GM18517 (cell line): ENCODE measurements around the gene AMY1C.
A peak's percentile ranks its signal among the peaks of the same experiment; 100 is the strongest.
"Not testable (repeated sequence)": the region's sequence is repeated elsewhere in the genome, so short reads cannot be mapped to it uniquely, and the experiment has no call there.

Experiments used
- ATAC-seq: cut with Tn5 transposase; IDR thresholded peaks from one replicate; pipeline ENCODE4 v1.9.1; 2021; ENCODE audit warnings: mild to moderate bottlenecking, moderate library complexity; ENCODE audit not compliant: unreplicated experiment

Gene AMY1C

DNA sequence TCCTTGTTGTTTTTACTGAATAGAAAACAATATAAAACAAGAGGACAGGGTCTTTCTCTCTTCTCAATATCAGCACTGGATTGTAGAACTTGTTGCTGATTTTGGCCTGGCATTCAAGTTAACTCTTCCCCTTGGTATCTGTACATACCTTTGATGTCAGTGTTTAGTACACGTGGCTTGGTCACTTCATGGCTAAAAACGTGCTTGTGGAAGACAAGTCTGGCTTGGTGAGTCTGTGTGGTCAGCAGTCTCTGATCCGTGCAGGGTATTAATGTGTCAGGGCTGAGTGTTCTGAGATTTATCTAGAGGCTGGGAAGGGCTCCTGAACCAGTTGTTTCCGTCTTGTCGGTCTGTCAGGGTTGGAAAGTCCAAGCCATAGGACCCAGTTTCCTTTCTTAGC lies at the start of gene AMY1C:
Gene AMY1C, plus strand, starts transcription at position 301 of the 400 bp plus-strand sequence. CDS start 572 bp downstream, outside the sequence.
- not testable (repeated sequence) for ATAC-seq

DNA sequence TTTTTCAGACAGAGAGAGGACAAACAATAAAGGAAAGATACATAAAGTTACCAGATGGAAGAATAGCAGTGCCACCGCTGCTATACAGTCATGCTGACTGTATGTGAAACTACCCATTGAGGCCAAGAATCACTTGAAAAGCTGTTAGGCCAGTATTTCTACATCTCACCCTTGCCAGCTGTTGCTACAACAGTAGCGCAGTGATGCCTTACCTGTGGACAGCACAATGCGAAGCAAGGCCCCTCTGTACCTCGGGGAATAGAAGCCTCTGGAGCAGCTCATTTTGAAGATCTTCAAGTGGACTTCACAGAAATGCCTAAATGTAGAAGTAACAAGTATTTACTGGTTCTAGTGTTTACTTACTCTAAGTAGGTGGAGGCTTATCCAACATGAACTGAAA lies 49.0 kb upstream of the AMY1C start:
- ATAC-seq: not testable (repeated sequence)

DNA sequence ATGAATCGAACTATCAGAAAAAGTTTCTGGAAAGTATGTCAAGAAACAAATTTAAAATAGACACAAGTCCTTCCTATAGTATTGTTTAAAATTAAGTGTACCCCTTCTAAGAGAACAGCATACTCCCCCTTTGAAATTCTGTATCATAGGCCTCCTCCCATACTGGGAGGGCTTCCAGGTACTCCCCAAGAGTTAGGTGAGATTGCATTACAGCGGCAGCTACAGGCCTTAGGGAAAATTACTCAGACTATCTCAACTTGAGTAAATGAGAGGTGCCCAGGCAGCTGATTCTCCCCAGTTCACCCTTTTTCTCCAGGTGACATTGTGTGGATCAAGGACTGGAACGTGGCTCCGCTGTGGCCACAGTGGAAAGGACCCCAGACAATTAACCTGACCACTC lies 48.4 kb upstream of the AMY1C start:
- not testable (repeated sequence) for ATAC-seq

DNA sequence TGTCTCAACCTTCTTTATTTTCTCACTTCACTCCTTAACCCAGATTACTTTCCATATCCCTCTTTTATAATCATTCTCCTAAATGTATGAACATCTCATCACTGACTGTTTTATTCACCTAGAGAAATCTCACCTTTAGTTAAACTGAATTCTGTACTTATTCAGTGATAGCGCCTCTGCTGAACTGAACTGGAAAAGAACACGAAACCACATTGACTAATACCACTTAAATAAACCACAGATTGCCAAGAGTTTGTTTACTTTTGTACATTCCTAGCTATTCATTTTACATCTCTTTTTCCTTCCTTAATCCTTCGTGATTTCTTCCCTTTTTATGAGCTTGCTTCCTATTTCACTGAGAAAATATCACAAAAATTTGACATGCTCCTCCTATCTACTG lies 42.0 kb upstream of the AMY1C start:
- not testable (repeated sequence) for ATAC-seq

GRCh38 chr1:103710381-103710780 lies 39.3 kb upstream of the AMY1C start:
- ATAC-seq: not testable (repeated sequence)

GRCh38 chr1:103717404-103717803 lies 32.3 kb upstream of the AMY1C start:
- not testable (repeated sequence) for ATAC-seq

- not testable (repeated sequence) for ATAC-seq
Measured at GRCh38 chr1:103721473-103721872, 28.2 kb upstream of the AMY1C start.

DNA sequence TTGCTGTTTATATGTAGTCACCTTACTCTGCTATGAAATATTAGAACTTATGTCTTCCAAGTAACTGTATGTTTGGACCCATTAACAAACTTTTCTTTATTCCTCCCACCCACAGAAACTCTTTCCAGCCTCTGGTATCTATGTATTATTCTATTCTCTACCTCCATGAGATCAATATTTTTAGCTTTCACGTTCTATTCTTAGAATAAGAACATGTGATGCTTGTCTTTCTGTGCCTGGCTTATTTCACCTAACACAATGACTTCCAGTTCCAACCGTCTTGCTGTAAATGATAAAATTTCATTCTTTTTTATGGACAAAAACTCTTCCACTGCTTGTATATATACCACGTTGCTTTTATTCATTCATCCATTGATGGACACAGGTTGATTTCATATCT lies 14.4 kb upstream of the AMY1C start:
- ATAC-seq: not testable (repeated sequence)

GRCh38 chr1:103738031-103738430 lies 11.7 kb upstream of the AMY1C start:
- not testable (repeated sequence) for ATAC-seq

DNA sequence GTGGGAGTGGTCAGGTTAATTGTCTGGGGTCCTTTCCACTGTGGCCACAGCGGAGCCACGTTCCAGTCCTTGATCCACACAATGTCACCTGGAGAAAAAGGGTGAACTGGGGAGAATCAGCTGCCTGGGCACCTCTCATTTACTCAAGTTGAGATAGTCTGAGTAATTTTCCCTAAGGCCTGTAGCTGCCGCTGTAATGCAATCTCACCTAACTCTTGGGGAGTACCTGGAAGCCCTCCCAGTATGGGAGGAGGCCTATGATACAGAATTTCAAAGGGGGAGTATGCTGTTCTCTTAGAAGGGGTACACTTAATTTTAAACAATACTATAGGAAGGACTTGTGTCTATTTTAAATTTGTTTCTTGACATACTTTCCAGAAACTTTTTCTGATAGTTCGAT lies 5.2 kb upstream of the AMY1C start:
- ATAC-seq: not testable (repeated sequence)

DNA sequence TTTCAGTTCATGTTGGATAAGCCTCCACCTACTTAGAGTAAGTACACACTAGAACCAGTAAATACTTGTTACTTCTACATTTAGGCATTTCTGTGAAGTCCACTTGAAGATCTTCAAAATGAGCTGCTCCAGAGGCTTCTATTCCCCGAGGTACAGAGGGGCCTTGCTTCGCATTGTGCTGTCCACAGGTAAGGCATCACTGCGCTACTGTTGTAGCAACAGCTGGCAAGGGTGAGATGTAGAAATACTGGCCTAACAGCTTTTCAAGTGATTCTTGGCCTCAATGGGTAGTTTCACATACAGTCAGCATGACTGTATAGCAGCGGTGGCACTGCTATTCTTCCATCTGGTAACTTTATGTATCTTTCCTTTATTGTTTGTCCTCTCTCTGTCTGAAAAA lies 4.7 kb upstream of the AMY1C start:
- not testable (repeated sequence) for ATAC-seq

DNA sequence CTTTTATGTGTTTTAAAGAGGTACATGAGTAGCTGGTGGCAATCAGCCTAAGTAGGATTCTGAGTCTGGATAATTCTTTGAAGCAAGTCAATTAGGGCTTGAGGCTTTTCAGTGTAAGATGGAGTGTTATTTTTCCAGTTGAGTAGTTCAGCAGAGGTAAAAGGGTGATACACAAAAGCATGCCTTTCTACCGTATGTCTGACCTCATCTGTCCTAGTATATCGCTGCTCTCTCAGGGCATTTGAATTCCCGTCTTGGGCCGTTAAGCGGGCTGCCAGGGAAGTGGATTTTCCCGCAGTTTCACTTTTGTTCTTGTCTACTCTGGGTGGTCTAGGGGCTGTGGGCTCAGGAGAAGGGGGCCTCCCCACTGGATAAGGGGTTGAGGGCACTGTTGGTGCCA lies 1.4 kb upstream of the AMY1C start:
- not testable (repeated sequence) for ATAC-seq

DNA sequence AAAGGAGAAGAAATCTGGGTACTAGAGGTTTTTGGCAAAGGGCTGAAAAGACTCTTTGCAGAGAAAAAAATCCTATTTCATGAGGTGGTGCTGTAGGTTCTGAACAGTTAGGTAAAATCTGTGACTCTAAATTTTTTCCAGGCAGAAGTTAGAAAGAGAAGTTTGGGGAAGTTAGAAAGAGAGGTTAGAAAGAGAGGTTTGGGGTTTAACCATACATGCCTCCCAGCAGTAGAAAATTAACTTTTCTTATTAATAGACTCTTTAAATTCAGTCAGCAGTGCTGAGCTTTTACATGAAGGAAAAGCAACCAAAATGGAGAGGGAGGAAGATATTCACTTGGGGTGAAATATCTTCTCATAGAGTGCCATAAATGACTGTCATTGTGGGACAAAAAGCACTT lies 12.2 kb downstream of the AMY1C start:
- ATAC-seq: no peak

- ATAC-seq: no peak
Measured at GRCh38 chr1:103779932-103780331, 30.2 kb downstream of the AMY1C start.

GRCh38 chr1:103783944-103784377 lies 34.3 kb downstream of the AMY1C start:
- ATAC-seq: peak; percentile 72

DNA sequence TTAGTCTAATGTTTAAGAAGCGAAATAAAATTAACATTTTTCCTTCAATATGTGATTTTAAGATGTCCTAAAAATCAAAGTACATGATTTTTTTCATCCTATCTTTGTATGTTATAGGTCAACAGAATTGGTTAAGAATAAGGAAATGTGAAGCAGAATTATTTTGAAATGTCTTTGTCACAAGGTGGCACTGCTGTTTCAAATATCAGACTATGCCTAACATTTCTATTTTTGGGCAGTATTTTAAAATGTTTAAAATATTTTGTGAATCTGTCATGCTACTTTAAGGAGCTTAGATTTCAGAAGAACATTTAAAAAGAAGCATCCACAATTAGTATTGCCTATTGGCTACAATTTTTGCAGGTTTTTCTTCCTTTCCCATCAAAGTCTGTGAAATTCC lies 38.7 kb downstream of the AMY1C start:
- no peak for ATAC-seq

DNA sequence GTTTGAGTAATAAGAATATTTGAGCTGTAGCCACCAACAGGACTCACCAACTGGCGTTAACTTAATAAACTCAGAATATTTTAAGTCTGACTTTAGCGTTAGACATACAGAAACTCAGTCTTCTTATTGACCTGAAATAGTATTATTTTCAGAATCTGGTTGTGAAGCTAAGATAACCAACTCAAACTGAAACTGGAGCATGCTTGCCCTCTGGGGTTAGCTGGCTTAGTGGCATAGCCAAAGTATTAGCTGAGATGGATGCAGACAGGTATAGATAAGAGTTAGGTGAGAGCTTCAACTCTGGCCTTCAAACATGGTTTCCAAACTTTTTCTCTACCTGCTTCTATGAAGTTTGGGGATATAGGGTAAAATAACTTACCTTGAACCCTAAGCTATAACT lies 40.5 kb downstream of the AMY1C start:
- ATAC-seq: peak; percentile 53
